Measurements from ENCODE around the gene NPNT. TPM values are rescaled to one million over a fixed set of nuclear protein-coding genes. Genes with fewer than 3 reads are reported as not detected.
"Not testable (repeated sequence)": the region's sequence is repeated elsewhere in the genome, so short reads cannot be mapped to it uniquely, and the experiment has no call there.

The NPNT gene, protein sequence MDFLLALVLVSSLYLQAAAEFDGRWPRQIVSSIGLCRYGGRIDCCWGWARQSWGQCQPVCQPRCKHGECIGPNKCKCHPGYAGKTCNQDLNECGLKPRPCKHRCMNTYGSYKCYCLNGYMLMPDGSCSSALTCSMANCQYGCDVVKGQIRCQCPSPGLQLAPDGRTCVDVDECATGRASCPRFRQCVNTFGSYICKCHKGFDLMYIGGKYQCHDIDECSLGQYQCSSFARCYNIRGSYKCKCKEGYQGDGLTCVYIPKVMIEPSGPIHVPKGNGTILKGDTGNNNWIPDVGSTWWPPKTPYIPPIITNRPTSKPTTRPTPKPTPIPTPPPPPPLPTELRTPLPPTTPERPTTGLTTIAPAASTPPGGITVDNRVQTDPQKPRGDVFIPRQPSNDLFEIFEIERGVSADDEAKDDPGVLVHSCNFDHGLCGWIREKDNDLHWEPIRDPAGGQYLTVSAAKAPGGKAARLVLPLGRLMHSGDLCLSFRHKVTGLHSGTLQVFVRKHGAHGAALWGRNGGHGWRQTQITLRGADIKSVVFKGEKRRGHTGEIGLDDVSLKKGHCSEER
- not detected for total RNA-seq (ENCODE audit: unreplicated experiment)
- long read RNA-seq: 0 reads

GRCh38 chr4:105894660-105895582, at the start of gene NPNT:
TSS of gene NPNT (plus strand) at chr4:105895471. CDS start at chr4:105895653, 182 bp downstream.
- H3K4me3 Mint-ChIP-seq (ENCODE audit: unreplicated experiment): peak within 1 kb of the TSS; percentile 47
- H3K9me3 Mint-ChIP-seq (ENCODE audit: unreplicated experiment): no peaks in the 10 kb centered on the region
- H3K27me3 Mint-ChIP-seq (ENCODE audit: unreplicated experiment): peaks cover 21% of the 10 kb centered on the region
- DNase-seq (ENCODE audit: low spot score): peak; percentile 25
- no peaks in the 10 kb centered on the region for H3K36me3 Mint-ChIP-seq (ENCODE audit: low read depth, unreplicated experiment)
- H3K4me1 Mint-ChIP-seq (ENCODE audit: unreplicated experiment): peaks cover 12% of the 10 kb centered on the region
- no peak within 1 kb of the TSS for H3K27ac Mint-ChIP-seq (ENCODE audit: unreplicated experiment)
- no peak for TF ChIP-seq CTCF (IDR thresholded peaks at IDR 0.05; ENCODE audit: unreplicated experiment)

GRCh38 chr4:105845559-105845958, 49.7 kb upstream of the NPNT start:
- DNase-seq (ENCODE audit: low spot score): no peak
- Mint-ChIP-seq H3K27ac (ENCODE audit: unreplicated experiment) (no peak overlapping the region), H3K4me1 (ENCODE audit: unreplicated experiment) (no peaks in the 10 kb centered on the region), H3K27me3 (ENCODE audit: unreplicated experiment) (no peaks in the 10 kb centered on the region), H3K36me3 (ENCODE audit: low read depth, unreplicated experiment) (no peaks in the 10 kb centered on the region), H3K9me3 (ENCODE audit: unreplicated experiment) (no peaks in the 10 kb centered on the region), H3K4me3 (ENCODE audit: unreplicated experiment) (no peak overlapping the region)
- no peak for TF ChIP-seq CTCF (IDR thresholded peaks at IDR 0.05; ENCODE audit: unreplicated experiment)

- H3K27me3 Mint-ChIP-seq (ENCODE audit: unreplicated experiment); DNase-seq (ENCODE audit: low spot score); H3K27ac Mint-ChIP-seq (ENCODE audit: unreplicated experiment); H3K36me3 Mint-ChIP-seq (ENCODE audit: low read depth, unreplicated experiment); H3K9me3 Mint-ChIP-seq (ENCODE audit: unreplicated experiment); H3K4me1 Mint-ChIP-seq (ENCODE audit: unreplicated experiment); H3K4me3 Mint-ChIP-seq (ENCODE audit: unreplicated experiment): not testable (repeated sequence)
These were observed 46.9 kb upstream of the NPNT start for GRCh38 chr4:105848359-105848758.

- H3K4me1 Mint-ChIP-seq (ENCODE audit: unreplicated experiment): no peaks in the 10 kb centered on the region
- no peak overlapping the region for H3K27ac Mint-ChIP-seq (ENCODE audit: unreplicated experiment)
- no peak for TF ChIP-seq CTCF (IDR thresholded peaks at IDR 0.05; ENCODE audit: unreplicated experiment)
- H3K36me3 Mint-ChIP-seq (ENCODE audit: low read depth, unreplicated experiment): peaks cover 7% of the 10 kb centered on the region
- H3K9me3 Mint-ChIP-seq (ENCODE audit: unreplicated experiment): no peaks in the 10 kb centered on the region
- no peaks in the 10 kb centered on the region for H3K27me3 Mint-ChIP-seq (ENCODE audit: unreplicated experiment)
- H3K4me3 Mint-ChIP-seq (ENCODE audit: unreplicated experiment): no peak overlapping the region
- no peak for DNase-seq (ENCODE audit: low spot score)
These were observed 44.1 kb upstream of the NPNT start for GRCh38 chr4:105851196-105851595.

- not testable (repeated sequence) for H3K27me3 Mint-ChIP-seq (ENCODE audit: unreplicated experiment); H3K27ac Mint-ChIP-seq (ENCODE audit: unreplicated experiment); H3K9me3 Mint-ChIP-seq (ENCODE audit: unreplicated experiment); H3K4me3 Mint-ChIP-seq (ENCODE audit: unreplicated experiment); DNase-seq (ENCODE audit: low spot score); H3K4me1 Mint-ChIP-seq (ENCODE audit: unreplicated experiment)
- H3K36me3 Mint-ChIP-seq (ENCODE audit: low read depth, unreplicated experiment): peaks cover 12% of the 10 kb centered on the region
These were observed 43.0 kb upstream of the NPNT start for GRCh38 chr4:105852230-105852629.

All from endothelial cell (in vitro differentiated cells).